SW480 (cell line): Measurements from ENCODE around the gene ZNF783.
"Not testable (repeated sequence)": the region's sequence is repeated elsewhere in the genome, so short reads cannot be mapped to it uniquely, and the experiment has no call there.

Source experiments
- DNase-seq: peaks from one replicate; pipeline ENCODE4 v3.0.0-alpha.2; 2016; ENCODE audit warnings: low spot score

ZNF783 gene

DNA sequence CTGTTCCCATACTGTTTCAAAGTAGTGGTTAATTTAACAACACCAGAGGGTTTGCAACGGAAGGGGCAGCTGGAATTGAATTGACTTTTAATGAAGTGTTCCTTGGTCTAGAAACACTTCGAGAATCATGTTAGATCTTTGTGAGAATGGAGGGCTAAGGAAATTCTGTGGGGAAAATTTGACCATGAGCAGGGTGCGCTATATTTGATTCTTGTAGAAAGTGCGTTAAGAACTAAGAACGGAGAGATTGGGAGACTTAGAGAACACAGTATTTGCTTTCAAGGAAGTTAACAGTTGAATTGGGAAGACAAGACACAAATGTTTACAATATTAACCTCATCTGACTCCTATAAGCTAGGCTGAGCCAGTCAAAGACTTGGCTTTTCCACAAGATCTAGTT, 21.4 kb upstream of the ZNF783 start:
- DNase-seq, result no peak

- no peak for DNase-seq
These were observed 20.3 kb upstream of the ZNF783 start for GRCh38 chr7:149241696-149242095.

GRCh38 chr7:149245244-149245643, 16.8 kb upstream of the ZNF783 start:
- no peak for DNase-seq

GRCh38 chr7:149245744-149246143, 16.3 kb upstream of the ZNF783 start:
- no peak for DNase-seq

- no peak for DNase-seq
These were observed 13.2 kb upstream of the ZNF783 start for GRCh38 chr7:149248777-149249176.

- not testable (repeated sequence) for DNase-seq
These were observed 11.8 kb upstream of the ZNF783 start for GRCh38 chr7:149250151-149250550.

DNA sequence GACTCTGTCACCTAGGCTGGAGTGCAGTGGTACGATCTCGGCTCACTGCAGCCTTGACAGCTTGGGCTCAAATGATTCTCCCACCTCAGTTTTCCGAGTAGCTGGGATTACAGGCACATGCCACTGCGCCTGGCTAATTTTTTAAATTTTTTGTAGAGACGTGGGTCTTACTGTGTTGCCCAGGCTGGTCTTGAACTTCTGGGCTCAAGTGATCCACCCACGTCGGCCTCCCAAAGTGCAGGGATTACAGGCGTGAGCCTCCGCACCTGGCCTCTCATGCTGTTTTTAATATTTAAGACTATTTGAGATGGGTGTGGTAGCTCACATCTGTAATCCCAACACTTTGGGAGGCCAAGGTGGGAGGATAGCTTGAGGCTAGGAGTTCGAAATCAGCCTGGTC, 10.5 kb upstream of the ZNF783 start:
- not testable (repeated sequence) for DNase-seq

DNA sequence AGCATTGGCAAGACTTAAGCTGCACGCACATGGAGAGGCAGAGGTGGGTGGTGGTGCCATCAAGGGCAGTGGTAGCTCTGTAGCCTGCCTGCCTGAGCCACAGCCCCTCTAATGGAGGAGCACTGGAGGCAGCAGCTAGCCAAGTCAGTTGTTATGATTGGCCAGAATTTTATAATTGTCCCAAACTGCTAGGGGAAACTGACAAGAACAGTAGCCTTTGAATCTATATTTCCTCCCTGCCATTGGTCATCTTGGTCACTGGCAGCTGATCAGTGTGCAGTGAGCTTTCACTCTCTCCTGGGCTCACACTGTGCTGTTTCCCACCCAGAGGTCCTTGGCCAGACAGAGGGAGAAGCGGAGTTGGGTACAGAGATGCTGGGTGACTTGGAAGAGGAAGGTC, 9.6 kb upstream of the ZNF783 start:
- no peak for DNase-seq

DNA sequence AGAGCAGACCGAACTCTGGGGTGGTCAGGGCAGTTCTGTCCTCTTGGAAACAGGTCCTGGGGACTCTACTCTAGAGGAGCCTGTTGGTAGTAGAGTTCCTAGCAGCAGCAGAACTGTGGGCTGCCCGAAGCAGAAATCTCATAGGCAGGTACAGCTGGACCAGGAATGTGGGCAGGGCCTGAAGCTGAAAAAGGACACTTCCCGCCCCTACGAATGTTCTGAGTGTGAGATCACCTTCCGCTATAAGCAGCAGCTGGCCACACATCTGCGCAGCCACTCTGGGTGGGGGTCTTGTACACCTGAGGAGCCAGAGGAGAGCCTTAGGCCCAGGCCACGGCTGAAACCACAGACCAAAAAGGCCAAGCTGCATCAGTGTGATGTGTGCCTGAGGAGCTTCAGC, 8.3 kb upstream of the ZNF783 start:
- DNase-seq, result no peak

DNA sequence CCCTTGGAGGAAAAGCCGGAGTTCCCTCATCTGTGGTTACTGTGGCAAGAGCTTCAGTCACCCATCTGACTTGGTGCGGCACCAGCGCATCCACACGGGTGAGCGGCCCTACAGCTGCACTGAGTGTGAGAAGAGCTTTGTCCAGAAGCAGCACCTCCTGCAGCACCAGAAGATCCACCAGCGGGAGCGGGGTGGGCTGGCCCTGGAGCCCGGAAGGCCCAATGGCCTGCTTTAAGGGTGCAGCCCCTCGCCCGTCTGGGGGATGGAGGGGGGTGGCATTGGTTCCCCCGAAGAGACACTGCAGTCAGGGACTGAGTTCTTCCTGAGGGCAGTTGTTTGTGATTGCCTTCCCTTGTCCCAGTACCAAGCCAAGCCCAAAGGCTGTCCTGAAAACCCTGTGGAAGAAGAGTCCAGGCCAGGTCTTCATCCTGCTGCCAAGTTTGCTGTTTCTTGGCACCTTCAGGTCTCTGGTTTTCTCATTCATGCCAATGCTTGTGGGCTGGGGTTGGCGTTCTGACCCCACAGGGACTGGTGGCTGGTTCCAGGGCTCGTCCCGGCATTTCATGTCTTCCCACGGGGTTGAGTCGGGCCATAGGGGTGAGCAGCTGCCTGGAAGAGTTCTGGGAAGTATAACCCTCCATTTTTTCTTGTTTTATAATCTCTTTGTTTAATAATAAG, 7.7 kb upstream of the ZNF783 start:
- DNase-seq, result no peak

DNA sequence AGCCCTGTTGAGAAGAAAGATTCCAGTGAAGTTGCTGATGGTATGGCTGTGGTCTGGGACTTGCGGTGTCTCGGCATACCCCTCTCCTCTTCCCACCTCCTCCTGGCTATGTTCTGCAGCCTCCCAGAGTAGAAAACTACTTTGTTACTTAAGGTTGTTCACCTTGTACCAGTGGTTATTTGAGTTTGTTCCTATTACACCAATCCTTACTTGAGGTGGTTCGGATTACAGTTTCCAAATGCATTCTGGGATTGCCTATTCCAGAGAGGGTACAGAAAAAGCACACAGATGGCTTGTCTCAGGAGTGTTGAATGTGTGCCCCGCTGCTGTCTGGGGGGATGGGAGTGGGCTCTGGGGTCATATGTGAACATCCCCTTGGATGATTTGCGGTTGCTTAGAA, 6.8 kb upstream of the ZNF783 start:
- DNase-seq, result no peak

- DNase-seq, result no peak
These were observed 5.4 kb upstream of the ZNF783 start for GRCh38 chr7:149256568-149256967.

- no peak for DNase-seq
These were observed 4.8 kb upstream of the ZNF783 start for GRCh38 chr7:149257146-149257545.

DNA sequence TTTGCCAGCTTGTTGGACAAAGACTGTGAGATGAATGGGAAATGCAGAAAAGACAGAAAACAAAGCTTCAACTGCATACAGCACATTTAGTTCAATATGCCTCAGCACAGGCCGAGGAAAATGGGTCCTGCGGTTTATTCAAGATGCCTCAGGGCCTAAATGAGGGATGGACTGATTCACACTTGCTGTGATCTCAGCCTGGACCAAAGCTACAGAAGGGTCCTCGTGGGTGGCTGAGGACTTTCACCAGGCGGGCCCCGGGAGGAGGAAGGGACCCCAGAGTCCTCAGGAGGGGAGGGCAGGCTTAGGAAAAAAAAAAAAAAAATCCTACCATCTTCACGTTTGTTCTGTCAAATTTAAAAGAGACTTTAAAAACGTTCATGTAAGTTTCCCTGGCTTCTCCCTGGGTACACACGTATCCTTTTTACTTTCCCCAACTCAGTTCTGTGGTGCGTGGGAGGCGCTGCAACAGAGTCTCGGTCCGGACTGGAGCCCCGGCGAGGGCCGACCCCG, 624 bp upstream of the ZNF783 start:
- DNase-seq, result peak; percentile 36

DNA sequence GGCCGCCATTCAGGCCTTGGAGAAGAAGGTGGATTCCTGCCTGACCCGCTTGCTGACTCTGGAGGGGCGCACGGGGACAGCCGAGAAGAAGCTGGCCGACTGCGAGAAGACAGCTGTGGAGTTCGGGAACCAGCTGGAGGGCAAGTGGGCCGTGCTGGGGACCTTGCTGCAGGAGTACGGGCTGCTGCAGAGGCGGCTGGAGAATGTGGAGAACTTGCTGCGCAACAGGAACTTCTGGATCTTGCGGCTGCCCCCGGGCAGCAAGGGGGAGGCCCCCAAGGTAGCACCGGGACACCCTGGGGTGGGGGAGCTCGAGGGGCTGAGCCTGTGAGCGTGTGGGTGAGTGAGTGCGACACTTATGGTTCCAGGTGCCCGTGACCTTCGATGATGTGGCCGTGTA, 4.5 kb downstream of the ZNF783 start:
- no peak for DNase-seq

GRCh38 chr7:149267733-149268132, 5.7 kb downstream of the ZNF783 start:
- DNase-seq, result no peak

GRCh38 chr7:149274424-149274823, 12.4 kb downstream of the ZNF783 start:
- DNase-seq, result not testable (repeated sequence)

- DNase-seq, result no peak
These were observed 15.9 kb downstream of the ZNF783 start for GRCh38 chr7:149277871-149278270.

DNA sequence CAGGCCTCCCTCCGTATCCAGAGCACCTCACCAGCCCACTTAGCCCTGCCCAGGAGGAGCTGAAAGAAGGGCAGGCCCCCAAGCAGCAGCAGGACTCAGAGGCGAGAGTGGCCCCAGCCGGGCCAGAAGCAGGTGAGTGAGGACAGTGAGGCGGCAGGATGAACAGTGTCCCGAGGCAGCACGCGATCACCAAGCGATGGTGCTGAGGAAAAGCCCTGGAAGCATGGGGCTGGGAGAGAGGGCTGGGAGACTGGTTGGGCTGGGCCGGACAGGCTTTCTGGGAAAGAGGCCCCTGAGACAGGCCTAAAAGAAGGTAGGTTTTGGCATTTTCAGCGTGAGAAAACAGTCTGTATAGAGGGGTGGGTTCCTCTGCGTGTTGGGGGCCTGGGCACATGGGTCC, 16.4 kb downstream of the ZNF783 start:
- DNase-seq, result no peak

DNA sequence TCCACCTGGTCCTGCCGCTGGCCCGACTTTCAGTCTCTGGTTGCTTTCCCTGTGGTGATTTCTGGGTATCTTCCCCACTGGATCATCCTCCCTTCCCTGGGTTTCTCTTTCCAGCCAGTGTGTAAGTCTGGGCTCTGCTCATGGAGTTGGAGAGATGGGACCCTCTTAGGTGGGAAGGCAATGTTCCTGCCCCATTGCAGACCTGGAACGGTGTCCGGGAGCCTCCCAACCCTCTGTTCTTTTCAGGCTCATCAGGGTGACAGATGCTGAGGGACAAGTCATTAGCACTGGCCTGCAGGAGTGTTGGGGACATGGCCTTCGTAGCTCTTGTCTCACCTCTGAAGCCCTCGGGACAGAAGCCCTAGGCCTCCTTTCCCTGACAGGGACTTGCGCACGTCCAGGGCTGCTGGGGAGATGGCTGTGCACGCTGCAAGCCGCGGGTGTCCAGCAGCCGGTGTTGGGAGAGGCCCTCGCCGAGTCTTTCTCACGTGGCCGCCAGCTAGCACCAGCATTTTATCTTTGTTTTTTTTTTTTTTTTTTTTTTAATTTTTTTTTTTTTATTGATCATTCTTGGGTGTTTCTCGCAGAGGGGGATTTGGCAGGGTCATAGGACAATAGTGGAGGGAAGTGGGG, 17.2 kb downstream of the ZNF783 start:
- no peak for DNase-seq

DNA sequence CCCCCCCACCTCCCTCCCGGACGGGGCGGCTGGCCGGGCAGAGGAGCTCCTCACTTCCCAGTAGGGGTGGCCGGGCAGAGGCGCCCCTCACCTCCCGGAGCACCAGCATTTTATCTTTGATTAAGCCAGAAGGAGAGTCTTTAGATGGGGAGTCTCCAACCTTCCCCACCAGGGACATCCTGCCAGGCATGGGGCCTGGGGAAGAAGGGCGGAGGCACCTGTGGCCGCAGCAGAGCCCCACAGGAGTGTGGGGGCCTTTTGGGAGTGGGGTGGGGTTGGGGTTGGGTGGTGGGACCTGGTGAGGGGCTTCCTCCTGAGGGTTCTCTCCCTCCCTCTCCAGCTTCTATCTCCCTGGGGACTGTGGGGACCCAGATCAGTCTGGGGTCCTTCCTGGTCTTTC, 18.2 kb downstream of the ZNF783 start:
- no peak for DNase-seq

DNA sequence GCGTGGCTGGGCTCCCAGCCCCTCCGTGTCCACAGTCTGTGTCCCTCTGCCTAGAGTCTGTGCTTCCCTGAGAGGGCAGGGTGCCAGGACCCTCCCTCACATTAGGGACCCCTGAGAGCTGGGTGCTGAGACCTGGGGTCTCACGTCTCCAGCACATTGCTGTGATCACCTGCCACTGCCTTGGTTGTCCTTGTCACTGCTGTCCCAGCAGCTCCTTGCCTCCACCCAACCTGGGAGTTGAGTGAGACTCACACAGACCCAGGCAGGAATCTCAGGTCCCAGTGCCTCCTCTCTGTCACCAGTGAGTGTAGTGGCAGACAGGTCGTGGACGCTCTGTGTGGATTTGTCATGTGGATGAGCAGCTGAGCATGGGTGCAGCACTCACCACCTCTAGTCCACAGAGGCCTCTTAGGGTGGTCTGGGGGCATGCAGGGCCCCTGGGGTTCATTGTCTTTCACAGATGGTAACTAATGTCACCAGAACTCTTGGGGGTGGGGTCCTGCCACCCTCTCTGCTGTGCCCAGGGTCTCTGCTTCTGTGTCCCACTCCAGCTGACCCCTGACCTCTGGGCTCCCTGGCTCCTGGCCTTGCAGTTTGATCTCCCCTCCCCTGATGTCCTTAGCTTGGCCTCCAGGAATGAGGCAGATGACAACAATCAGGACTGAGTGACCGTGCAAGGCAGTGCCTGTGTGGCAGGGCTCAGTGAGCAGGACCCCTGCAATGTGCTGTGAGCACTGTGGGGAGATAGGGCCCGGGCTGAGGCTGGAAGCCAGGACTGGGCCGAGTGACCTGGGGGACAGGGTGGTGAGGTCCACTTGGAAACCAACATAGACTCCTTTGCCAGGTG, 18.9 kb downstream of the ZNF783 start:
- DNase-seq, result no peak
